Esophagus mucosa (tissue), 1 donor: Measurements from ENCODE around the gene RNF166. TPM values are rescaled to one million over a fixed set of nuclear protein-coding genes. Genes with fewer than 3 reads are reported as not detected.
"Not testable (repeated sequence)": the region's sequence is repeated elsewhere in the genome, so short reads cannot be mapped to it uniquely, and the experiment has no call there.

Experiments used
- ATAC-seq: fragments of 200-7000 bp; cut with Tn5 transposase; one replicate; pipeline ENCODE4 v1.9.1; 2020
- total RNA-seq: library from RNA; stranded (reverse); gene quantifications from one replicate; pipeline ENCODE4 v1.2.4, GENCODE V29; 2023
- donor health status: DM: yes; HTN: yes; CAD: no.

Gene RNF166
- total RNA-seq, 1 donor from 2014 or later = 4.7 TPM

DNA sequence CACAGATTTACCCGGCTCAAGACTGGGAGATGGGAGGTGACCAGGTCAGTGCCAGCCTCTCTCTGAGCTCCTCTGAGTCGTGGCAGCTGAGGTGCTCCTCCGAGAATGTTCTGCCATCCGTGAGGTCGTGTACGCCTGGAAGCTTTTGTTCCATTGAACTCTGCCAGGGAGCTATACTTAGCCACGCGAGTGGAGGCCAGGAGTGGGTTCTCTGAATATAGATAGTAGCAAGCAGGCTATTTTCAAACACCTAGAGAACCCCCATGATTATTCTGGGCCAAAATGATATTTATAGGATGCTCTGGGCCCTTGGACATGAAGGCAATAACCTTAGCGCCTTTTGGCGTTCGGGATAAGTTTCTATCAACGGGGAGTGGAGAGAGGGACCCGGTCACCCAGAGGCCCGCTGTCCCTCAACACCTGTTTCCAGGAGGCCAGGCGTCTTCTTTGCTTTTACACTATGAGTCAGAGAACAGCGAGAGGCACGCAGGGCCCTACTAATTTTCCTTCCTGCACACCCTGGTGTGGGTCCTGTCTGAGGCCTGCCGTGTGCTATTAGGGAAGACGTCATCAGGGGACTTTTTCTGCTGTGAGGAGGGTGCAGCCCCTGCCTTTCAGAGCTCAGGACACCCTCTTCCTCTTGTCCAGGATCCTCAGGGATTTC lies 32.4 kb downstream of the RNF166 start:
- no peak for ATAC-seq

DNA sequence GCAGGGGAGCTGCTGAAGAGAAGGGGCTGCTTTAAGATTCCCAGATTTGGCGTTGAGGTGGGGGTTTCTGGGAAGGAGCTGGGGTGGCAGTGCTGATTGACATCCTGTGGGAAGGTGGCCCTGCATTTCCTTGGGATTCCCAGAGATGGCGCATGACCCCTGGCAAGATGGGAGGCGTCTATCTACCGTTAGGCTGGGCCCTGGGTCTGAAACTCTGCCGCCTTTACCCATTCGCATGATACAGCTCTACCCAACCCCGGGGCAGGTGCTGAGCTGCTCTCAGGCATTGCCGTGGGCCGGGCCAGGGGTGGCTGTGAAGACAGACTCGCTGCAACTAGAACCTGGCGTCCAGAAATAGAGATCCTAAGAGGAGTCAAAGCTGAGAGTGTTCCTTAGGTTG lies 33.4 kb downstream of the RNF166 start:
- ATAC-seq = no peak

DNA sequence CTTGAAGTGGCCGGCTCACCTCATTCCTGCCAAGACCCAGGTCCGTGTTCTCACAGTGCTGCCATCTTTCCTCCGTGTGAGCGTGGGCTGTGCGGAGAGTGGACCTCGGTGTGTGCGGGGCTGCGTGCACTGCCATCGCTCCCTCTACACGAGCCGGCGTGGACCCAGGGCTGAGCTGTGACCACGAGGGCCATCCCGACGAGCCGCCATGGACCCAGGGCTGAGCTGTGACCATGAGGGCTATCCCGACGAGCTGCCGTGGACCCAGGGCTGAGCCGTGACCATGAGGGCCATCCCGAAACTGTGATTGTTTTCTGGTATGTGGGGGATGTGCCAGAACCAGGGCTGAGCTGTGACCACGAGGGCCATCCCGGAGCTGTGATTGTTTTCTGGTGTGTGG lies 34.4 kb downstream of the RNF166 start:
- ATAC-seq = peak; percentile 9

DNA sequence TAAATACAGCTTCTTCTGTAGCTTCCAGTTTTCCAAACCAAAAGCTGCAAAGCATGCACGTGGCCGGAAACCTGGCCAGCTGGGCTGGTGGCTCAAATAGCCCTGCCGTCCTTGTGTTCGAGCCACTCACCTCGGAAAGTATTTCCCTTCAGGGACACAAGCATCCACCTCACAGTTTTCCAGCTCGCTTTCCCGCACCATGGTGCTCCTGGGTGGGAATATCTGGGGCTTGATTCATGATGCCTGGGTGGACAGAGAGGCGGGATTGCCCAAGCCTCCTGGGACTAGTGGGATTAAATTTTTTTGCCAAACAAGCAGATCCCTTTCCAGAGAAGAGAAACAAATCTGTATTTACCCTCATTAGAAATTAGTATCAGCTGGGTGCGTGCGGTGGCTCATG lies 36.2 kb downstream of the RNF166 start:
- no peak for ATAC-seq

DNA sequence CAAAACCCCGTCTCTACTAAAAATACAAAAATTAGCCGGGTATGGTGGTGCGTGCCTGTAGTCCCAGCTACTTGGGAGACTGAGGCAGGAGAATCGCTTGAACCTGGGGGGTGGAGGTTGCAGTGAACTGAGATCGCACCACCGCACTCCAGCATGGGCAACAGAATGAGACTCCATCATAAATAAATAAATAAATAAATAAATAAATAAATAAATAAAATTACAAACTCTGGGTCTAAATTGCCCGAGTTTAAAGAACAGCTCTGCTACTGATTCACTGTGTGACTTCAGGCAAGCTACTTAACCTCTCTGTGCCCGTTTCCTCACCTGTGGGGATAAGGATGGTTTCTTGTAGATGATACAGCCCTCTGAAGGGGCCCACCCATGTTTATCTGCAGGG lies 36.7 kb downstream of the RNF166 start:
- not testable (repeated sequence) for ATAC-seq

DNA sequence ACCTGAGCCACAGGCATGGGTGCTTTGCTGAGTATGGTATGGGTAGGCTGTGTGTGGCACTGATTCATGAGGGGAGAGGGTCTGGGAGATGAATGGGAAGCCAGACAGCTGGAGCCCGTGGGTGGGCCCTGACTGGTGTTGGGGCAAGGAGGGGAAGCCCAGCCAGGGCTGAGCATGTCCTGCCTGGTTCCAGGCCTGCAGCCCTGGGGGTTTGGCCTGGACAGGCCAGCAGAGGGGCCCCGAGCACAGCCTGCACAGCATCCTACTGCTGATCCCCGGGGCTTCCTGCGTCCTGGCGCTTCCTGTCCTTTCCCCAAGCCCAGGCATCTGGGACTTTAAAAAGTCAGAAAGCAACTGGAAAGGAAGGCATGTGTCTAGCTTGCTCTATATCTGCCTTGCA lies 38.7 kb downstream of the RNF166 start:
- no peak for ATAC-seq

DNA sequence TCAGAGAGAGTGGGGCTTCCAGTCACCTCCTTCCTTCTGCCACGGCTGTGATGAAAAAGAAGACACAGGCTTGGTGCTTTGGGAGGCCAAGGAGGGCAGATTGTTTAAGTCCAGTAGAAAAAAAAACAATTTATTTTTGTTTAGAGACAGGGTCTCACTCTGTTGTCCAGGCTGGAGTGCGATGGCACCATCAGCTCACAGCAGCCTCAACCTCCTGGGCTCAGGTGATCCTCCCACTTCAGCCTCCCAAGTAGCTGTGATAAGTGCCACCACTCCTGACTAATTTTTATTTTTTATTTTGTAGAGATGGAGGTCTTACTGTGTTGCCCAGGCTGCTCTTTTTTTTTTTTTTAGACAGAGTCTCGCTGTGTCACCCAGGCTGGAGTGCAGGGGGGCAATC lies 40.6 kb downstream of the RNF166 start:
- no peak for ATAC-seq

DNA sequence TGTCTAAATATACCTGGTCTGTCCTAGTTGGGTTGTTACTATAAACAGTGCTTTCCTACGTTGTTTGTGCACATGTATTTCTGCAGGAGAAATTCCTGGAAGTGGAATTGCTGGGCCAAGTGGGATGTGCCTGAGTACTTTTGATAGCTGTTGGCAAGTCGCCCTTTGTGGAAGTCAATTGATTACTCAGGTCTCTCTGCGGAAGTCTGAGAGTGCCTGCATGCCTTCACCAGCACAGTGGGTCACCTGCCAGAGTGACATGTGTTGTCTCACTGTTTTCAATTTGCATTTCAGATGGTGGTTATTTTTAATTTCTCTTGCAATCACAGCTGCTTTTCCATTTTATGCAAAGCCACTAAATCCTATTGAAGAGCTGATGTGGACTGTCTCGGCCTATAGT lies 41.1 kb downstream of the RNF166 start:
- no peak for ATAC-seq

DNA sequence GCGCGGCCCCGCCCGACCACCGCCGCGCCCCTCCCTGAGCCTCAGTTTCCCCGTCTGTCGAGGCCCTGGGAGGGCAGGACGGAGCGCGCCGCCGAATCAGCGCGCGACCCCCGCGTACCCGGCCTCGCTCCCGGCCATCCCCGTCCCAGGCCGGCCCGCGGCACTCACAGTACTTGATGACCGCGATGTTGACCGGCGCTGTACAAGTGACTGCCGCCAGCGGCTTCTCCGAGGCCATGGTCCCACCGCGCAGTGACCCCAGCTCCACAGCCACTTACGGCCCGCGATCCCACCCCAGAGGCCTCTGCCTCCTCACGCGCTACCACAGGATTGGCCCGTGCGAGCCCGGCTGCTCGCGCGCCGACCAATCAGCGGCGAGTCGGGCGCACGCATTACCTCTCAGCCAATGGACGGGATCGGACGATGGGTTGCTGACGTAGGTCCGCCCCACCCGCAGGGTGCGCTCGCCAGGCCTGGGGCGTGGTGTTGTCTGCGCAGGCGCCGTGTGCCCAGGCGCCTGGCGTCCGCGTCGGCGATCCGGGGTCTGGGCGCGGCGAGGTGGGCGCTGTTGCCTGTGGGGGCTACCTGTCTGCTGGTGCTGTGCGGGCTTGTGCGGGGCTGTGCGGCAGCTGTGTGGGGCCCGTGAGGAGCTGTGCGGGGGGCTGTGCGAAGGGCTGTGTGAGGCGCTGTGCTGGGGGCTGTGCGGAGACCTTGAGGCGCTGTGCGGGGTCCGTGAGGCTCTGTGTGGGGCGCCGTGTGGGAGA lies 43.2 kb downstream of the RNF166 start, which contains the start of gene MVD:
MVD (minus strand) TSS at position 249 of the 764 bp plus-strand sequence; CDS start at position 238, 11 bp downstream.
- ATAC-seq = peak; percentile 99

DNA sequence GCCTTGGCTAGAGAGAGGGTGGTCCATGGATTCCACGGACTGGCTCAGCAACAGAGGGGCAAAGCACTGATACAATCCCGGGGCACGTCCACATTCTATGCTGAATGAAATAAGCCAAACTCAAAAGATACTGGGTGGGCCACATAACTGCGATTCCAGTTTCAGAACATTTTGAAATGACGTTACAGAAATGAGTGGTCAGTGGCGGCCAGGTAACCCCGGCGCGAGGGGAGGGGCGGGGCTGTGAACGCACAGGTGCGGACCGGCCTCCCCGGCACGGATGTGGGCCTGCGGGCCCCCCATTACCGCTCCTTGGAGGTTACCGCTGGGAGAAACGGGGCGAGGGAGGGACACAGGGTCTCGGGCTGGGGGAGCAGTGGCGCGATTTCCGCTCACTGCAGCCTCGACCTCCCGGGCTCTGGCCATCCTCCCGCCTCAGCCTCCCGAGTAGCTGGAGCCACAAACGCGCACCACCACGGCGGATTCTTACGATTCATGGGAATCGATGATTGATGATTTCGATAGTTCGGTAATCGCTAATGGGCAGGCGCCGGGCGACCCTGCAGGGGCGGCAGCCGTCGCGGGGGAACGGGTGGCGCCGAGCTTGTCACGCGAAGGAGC lies 43.9 kb downstream of the RNF166 start:
- ATAC-seq = no peak

DNA sequence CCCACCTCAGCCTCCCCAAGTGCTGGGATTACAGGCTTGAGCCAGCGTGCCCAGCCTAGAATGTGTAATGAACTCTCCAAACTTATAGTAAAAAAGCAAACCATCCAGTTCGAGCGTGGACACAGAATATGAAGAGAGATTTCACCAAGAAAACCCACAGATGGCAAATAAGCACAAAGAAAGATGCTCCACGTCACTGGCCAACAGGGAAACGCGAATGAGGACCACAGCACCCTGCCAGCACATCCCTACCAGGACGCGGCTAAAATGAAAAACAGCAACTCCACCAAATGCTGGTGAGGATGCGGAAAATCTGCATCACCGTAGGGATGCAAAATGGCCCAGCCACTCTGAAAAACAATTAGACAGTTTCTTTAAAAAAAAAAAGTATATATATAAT lies 44.7 kb downstream of the RNF166 start:
- no peak for ATAC-seq

DNA sequence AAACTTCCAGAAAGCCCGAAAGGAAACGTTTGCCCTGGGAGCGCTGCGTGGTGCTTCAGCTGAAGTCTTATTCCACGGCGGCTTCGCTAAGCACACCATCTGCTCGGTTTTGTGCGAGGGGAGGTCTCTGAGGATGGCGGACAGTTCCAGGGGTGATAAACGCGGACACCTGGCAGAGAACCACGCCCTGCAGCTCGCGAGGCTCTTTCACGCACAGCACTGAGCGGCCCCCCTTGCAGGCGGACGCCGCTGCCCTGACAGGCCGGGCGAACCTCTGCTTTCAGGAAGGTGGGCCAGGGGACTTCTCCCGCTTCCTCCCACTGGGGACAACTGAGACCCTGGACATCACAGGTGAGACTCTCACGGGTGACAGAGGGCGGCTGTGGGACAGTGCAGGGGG lies 47.0 kb downstream of the RNF166 start:
- ATAC-seq = no peak

DNA sequence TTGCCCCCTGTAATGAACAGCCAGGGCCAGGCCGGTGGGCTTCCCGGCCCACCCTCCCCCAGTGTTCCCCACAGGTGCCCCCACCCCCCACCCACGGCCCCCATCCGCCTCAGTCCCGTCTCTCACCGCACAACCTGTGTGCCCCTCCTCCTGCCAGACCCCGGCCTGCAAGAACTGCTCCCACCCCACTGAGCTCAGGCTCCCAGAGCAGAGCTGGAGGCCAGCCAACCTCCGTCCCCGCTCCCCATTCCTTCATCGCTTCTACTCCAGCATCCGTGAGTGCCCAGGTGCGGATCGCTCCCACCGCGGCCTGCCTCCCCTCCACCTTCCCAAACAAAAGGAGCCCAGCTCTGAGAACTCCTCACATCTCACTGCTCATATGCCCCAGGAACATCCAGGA lies 47.5 kb downstream of the RNF166 start:
- no peak for ATAC-seq

DNA sequence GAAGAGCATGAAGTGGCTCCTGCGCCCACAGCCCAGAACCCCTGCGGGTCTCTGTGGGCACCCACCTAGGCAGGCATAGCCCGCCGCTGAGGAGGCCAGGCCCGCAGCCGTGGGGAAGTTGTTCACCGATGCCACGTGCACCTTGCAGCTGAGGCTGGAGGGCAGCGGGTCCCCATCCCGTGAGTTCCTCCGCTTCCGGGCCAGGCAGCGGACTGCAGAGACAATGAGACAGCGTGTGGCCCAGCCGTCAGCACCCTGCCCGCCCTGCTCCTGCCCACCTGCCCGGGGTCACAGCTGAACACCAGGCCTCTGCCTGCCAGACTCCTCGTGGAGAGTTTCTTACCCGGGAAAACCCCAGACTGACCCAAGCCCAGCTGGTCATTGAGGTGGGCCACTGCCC lies 48.8 kb downstream of the RNF166 start:
- no peak for ATAC-seq

DNA sequence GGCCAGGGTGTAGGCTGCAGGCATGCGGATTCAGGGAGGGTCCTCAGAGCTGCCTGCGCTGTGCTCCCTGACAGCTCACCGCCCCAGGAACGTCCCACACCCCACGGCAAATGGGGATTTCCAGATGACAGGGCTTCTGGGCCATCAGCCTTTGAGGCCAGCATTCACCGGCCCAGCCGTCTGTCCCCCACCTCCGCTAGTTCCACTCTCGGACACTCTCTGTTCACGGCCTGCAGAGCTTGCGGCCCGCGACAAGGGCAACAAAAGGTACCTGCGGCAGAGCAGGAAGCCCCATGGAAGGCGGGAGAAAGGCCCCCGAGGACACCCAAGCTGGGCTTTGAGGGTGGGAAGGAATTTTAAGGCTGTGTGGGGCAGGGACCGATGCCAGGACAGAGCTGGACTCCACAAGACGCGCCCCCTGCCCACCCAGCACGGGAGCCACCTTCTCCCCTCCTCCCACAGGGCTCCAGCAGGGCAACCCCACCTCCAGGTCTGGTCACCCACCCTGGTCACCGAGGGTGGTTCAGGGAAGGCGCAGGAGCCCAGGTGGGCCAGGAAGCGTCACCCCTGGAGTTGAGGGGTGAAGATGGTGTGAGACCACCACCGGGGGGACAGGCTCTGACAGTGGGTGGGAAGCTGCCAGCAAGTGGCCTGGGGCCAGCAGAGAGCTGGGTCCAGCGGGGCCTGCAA lies 49.8 kb downstream of the RNF166 start:
- ATAC-seq = no peak

DNA sequence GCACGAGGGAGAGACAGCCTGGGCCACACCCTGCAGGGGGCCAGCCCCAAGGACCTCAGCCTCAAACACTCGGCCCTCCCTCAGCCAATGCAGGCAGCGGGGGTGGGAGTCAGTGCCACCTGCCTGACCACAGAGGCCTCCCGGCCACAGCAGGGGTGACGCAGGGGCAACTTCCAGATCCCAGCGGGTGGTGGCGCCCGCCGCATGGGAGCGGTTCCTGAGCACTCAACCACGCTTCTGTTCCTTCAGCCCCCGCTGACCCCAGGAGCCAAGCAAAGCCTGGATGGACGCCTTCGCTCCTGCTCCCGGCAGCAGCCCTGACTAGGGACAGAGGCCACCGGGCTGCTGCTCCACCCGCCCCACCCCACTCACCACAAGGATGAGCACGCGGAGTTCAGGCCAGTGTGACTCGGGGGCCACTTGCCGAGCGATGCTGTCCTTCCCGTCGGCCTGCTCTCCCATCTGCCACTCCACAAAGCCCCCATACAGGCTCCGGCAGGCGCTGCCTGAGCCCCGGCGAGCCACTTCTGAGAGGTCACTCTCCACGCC lies 50.4 kb downstream of the RNF166 start:
- ATAC-seq = no peak

DNA sequence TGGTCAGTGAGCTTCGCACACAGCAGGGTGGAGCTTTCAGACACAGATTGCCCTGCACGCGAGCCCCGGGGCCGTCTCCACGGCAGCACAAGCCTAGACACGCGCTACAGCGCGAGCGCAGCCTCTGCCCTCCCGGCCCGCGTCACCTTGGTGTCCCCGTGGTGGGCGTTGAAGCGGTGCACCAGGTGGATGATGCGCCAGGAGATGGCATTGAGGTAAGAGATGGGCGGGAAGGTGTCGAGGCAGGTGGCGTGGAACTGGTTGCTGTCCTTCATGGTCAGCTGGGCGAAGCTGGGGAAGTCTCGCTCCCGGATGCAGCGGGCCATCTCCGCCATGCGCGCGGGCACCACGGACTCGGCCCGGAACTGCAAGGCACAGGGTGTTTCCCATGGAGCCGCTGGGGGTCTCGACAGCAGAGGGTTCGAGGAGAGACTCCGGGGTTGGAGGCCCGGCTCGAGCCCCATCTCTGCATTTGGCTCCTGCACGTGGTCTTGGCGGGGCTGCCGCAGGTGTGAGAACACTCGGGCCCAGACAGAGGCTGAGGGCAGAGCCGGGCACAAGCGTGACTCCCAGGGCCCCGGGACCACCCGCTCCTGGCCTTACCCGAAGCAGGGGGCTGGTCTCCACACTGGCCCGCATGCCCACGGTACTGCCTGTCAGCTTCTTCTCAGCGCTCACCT lies 51.0 kb downstream of the RNF166 start:
- ATAC-seq = no peak

DNA sequence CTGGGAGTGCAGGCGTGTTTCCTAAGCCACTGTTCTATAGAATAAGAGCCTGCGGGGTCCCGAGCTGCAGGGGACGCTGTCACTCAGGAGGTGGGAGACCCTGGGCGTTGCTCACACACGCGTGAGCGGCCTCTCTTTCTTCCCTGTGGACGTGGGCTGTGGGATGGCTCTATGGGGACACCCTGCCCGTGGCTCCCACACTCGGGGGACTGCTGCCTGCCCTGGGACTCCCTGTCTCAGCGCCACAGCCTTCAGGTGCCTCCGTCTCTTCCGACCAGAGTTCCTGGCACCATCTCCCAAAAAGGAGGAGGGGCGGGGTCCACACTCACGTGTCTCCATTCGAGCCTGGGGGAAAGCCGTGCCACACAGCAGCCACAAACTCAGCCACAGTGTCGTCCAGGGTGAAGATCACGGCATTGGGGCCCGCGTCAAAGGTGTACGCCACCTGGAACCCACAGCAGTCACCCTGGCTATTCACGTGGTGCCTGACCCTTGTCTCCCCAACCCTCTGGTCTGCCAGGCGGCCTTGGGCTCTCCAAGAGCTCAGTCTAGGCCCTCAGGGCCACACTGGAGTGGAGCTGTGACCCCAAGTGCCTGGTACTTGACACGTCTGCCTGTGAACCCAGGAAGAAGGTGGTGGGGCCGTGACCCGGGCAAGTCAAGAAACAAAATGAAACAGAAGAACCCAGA lies 51.7 kb downstream of the RNF166 start:
- no peak for ATAC-seq

DNA sequence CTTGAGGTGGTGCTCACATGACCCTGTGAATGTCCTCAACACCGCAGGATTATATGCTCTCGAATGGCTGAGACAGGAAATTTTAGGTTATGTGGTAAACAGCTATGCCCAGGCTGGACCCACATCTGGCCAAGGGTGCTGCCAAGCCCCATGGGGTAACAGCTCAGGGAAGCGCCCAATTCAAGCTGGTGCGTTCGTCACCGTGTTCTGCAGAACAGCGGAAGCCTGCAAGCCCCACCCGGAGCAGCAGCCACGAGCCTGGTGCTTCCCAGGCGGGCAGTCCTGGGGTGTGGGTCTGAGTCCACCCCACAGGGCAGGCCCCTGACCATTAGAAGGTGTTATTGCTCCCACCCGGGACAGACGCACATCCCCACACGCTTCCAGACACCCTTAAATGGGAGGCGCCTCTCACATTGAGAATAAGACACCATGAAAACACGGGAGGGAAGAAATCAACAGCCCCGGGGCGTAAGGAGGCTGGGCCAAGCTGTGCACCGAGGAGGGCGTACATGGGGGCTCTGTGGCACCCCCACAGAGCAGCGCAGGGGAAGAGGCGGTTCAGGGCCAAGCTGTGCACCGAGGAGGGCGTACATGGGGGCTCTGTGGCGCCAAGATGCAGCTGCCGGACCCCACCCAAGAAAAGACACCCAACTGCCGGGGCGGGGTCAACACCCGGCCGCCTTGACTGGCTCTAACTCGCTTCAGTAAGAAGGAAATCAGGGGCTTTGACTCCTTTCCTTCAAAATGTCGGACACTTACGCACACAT lies 52.4 kb downstream of the RNF166 start:
- no peak for ATAC-seq

DNA sequence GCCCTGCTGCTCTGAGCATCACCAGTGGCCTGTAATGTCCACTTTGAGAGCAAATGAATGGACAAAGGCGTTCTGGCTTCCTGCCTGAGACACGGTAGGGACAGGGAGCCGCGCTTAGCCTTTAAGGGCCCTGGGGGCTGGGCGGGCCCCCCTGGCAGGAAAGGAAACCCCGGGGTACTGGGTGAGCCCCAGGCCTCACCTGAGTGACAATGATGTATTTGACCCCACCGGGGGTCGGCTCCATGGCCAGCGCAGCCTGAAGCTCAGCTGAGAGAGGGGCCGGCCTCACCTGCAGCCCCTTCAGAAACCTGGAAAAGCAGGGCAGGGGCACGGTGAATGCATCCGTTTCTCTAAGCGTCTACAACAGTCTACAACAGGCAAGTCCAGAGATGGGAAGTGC lies 53.1 kb downstream of the RNF166 start:
- ATAC-seq = no peak

DNA sequence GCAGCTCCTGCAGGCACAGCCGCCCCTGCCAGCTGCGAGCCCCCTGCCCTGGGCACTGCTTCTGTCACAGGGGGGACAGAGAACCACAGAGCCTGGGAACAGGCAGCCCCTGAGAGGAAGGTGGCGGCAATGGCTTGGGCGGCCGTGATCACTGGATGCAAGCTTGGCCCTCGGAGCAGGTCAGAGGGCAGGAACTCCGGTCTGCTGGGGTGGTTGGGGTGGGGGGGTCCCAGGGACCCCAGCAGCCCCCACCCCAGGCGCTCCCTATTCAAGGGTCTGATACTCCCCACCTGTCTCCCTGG lies 53.5 kb downstream of the RNF166 start:
- no peak for ATAC-seq
